Activated CD4-positive, alpha-beta T cell treated with anti-CD3 and anti-CD28 coated beads, Interleukin-2, amount 10 ng/mL, durations not matched to agents 24 days and 14 days (primary cell): Measurements from ENCODE around the gene PAK5. TPM values are rescaled to one million over a fixed set of nuclear protein-coding genes. Genes with fewer than 3 reads are reported as not detected.

Experiments used
- DNase-seq: peaks from one replicate; pipeline ENCODE4 v3.0.0; 2022
- H3K27ac Mint-ChIP-seq: one replicate; pipeline ENCODE4 v1.8.0; 2022; ENCODE audit warnings: mild to moderate bottlenecking, mixed read lengths
- H3K27me3 Mint-ChIP-seq: one replicate; pipeline ENCODE4 v1.8.0; 2022; ENCODE audit warnings: mixed read lengths
- H3K36me3 Mint-ChIP-seq: one replicate; pipeline ENCODE4 v1.8.0; 2022; ENCODE audit warnings: low read depth, mild to moderate bottlenecking, mixed read lengths
- H3K4me1 Mint-ChIP-seq: one replicate; pipeline ENCODE4 v1.8.0; 2021; ENCODE audit warnings: mixed read lengths
- H3K4me3 Mint-ChIP-seq: one replicate; pipeline ENCODE4 v1.8.0; 2022; ENCODE audit warnings: mild to moderate bottlenecking, moderate library complexity, mixed read lengths
- H3K9me3 Mint-ChIP-seq: one replicate; pipeline ENCODE4 v1.8.0; 2021; ENCODE audit warnings: mixed read lengths
- intact Hi-C: fragments of 100-400 bp; cut with micrococcal nuclease; formaldehyde crosslinking; loops from one replicate; pipeline ENCODE4 v1.15.1; 2023
- total RNA-seq: library from RNA; stranded (reverse); gene quantifications from 2 replicates; pipeline ENCODE4 v1.2.3, GENCODE V29; 2022

The PAK5 gene
- total RNA-seq, 1 donor from 2014 or later: not detected

GRCh38 chr20:9817654-9818053, 21.2 kb downstream of the PAK5 start:
- Mint-ChIP-seq H3K4me3 (no peak overlapping the region), H3K27me3 (no peaks in the 10 kb centered on the region), H3K36me3 (no peaks in the 10 kb centered on the region), H3K9me3 (no peaks in the 10 kb centered on the region), H3K27ac (no peak overlapping the region), H3K4me1 (no peaks in the 10 kb centered on the region)
- intact Hi-C loops: no loop called here
- no peak for DNase-seq

DNA sequence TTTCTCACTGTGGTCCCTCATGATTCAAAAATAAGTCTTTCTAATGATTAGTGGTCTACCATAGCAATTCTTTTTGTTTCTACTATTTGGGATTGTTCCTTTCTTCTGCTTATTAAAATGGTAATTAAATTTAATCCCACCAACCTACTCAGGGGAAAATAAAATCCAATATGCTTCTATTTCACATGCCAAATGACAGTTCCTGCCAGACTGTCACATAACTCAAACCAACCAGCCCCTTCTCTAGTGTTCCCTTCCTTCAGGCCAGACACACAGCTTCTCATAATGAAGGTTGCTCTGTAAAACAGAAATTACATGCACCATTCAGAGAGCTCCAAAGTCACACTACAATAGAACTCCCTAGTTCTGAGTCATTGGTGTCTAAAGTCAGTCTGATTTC, 23.2 kb downstream of the PAK5 start:
- Mint-ChIP-seq H3K9me3 (no peaks in the 10 kb centered on the region), H3K27ac (no peak overlapping the region), H3K4me1 (no peaks in the 10 kb centered on the region), H3K36me3 (no peaks in the 10 kb centered on the region), H3K4me3 (no peak overlapping the region), H3K27me3 (no peaks in the 10 kb centered on the region)
- no peak for DNase-seq
- intact Hi-C loops: no loop called here

DNA sequence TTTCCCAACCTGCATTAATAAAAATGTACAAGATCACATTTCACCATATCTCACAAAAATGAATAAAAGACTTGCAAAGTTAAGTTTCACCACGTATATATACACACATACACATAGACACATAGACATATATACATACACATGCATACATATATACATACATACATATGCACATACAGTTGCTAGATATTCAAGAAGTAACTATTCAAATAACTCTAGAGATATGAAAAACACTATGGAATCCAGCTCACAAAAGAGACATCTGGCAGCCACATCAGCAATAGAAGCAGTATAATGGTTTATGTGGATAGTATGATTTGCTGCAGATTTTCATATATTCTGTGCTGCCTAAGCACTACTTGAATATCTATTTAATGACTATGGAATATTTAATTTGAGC, 28.1 kb downstream of the PAK5 start:
- Mint-ChIP-seq H3K27me3 (no peaks in the 10 kb centered on the region), H3K4me1 (no peaks in the 10 kb centered on the region), H3K4me3 (no peak overlapping the region), H3K36me3 (no peaks in the 10 kb centered on the region), H3K9me3 (no peaks in the 10 kb centered on the region), H3K27ac (no peak overlapping the region)
- DNase-seq: no peak
- intact Hi-C loops: no loop called here

GRCh38 chr20:9809271-9809670, 29.6 kb downstream of the PAK5 start:
- Mint-ChIP-seq H3K36me3 (no peaks in the 10 kb centered on the region), H3K4me3 (no peak overlapping the region), H3K9me3 (no peaks in the 10 kb centered on the region), H3K27me3 (no peaks in the 10 kb centered on the region), H3K27ac (no peak overlapping the region), H3K4me1 (no peaks in the 10 kb centered on the region)
- intact Hi-C loops: no loop called here
- no peak for DNase-seq

GRCh38 chr20:9808166-9808565, 30.7 kb downstream of the PAK5 start:
- Mint-ChIP-seq H3K9me3 (no peaks in the 10 kb centered on the region), H3K4me1 (no peaks in the 10 kb centered on the region)

DNA sequence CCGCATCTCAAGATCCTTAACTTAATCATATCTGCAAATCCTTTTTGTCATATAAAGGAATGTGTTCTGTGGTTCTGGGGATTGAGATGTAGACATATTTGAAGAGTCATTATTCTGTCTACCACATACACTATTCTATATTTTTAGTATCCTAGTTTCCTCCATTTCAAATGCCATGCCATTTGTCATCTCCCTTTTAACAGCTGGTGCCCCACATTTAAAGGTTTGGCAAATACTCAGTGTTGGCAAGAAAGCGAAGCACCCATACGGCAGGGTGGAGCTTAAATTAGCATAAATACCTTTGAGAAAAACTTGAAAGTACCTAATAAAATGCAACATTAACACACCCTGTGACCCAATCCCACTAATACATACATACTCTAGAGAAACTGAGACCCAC, 31.7 kb downstream of the PAK5 start:
- H3K27me3 Mint-ChIP-seq: no peaks in the 10 kb centered on the region
- no peaks in the 10 kb centered on the region for H3K36me3 Mint-ChIP-seq
- no peak overlapping the region for H3K27ac Mint-ChIP-seq
- DNase-seq: no peak
- no peak overlapping the region for H3K4me3 Mint-ChIP-seq
- H3K9me3 Mint-ChIP-seq: no peaks in the 10 kb centered on the region
- no peaks in the 10 kb centered on the region for H3K4me1 Mint-ChIP-seq
- intact Hi-C loops: no loop called here

More at GRCh38 chr20:9808166-9808565, 30.7 kb downstream of the PAK5 start:
- Mint-ChIP-seq H3K4me3 (no peak overlapping the region), H3K36me3 (no peaks in the 10 kb centered on the region), H3K27me3 (no peaks in the 10 kb centered on the region), H3K27ac (no peak overlapping the region)
- intact Hi-C loops: no loop called here
- DNase-seq: no peak

GRCh38 chr20:9800421-9800820, 38.5 kb downstream of the PAK5 start:
- Mint-ChIP-seq H3K4me3 (no peak overlapping the region), H3K27ac (no peak overlapping the region), H3K36me3 (no peaks in the 10 kb centered on the region), H3K27me3 (no peaks in the 10 kb centered on the region), H3K4me1 (no peaks in the 10 kb centered on the region), H3K9me3 (no peaks in the 10 kb centered on the region)
- intact Hi-C loops: no loop called here
- no peak for DNase-seq

DNA sequence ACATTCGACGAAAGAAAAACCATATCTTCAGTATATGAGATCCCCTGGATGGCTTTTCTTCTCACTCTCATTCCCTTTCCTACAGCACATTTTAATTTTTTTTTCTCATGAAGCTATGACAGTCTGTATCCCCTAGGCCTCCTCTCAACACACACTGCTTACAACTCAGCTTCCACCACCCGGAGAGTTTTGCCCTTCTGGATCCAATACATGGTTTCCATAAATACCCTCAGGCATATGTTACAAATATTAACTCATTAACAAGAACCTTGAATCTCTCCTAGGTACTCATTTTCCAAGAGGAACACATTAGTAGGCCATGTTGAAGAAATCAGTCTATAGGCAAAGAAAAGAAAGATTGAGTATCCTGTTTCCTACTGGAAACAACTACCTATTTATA, 44.0 kb downstream of the PAK5 start:
- no peak overlapping the region for H3K27ac Mint-ChIP-seq

GRCh38 chr20:9792674-9793073, 46.2 kb downstream of the PAK5 start:
- no peaks in the 10 kb centered on the region for H3K36me3 Mint-ChIP-seq
- H3K9me3 Mint-ChIP-seq: no peaks in the 10 kb centered on the region
- no peaks in the 10 kb centered on the region for H3K27me3 Mint-ChIP-seq
- H3K27ac Mint-ChIP-seq: no peak overlapping the region
- no peak for DNase-seq
- intact Hi-C loops: no loop called here
- H3K4me3 Mint-ChIP-seq: no peak overlapping the region
- H3K4me1 Mint-ChIP-seq: no peaks in the 10 kb centered on the region

More for the DNA sequence above, 44.0 kb downstream of the PAK5 start:
- H3K36me3 Mint-ChIP-seq: no peaks in the 10 kb centered on the region
- no peaks in the 10 kb centered on the region for H3K9me3 Mint-ChIP-seq
- intact Hi-C loops: no loop called here
- H3K27me3 Mint-ChIP-seq: no peaks in the 10 kb centered on the region
- H3K4me1 Mint-ChIP-seq: no peaks in the 10 kb centered on the region
- DNase-seq: no peak
- no peak overlapping the region for H3K4me3 Mint-ChIP-seq

GRCh38 chr20:9789131-9789530, 49.7 kb downstream of the PAK5 start:
- DNase-seq: no peak
- no peaks in the 10 kb centered on the region for H3K4me1 Mint-ChIP-seq
- intact Hi-C loops: no loop called here
- no peaks in the 10 kb centered on the region for H3K27me3 Mint-ChIP-seq
- H3K9me3 Mint-ChIP-seq: no peaks in the 10 kb centered on the region
- no peaks in the 10 kb centered on the region for H3K36me3 Mint-ChIP-seq
- no peak overlapping the region for H3K4me3 Mint-ChIP-seq
- H3K27ac Mint-ChIP-seq: no peak overlapping the region

DNA sequence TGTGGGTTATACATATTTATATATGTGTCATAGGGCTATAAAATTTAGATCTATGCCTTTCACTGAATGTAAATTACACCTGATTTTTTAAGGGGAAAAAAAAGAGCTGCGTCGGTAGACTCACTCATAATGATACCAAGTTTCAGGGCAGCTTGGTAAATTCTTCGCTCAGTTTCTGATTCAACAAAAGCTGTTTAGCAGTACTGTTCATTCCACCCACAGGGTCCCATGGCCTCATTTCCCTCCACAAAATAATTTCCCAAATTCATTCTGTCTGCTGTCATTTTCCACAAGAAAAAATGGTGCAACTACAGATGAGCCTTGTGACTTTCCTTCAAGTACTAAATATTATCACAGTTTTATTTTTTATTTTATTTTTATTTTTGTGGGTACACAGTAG, 63.7 kb downstream of the PAK5 start:
- Mint-ChIP-seq H3K4me3 (no peak overlapping the region), H3K9me3 (no peaks in the 10 kb centered on the region), H3K36me3 (no peaks in the 10 kb centered on the region), H3K27me3 (no peaks in the 10 kb centered on the region), H3K27ac (no peak overlapping the region), H3K4me1 (no peaks in the 10 kb centered on the region)
- intact Hi-C loops: no loop called here
- no peak for DNase-seq

DNA sequence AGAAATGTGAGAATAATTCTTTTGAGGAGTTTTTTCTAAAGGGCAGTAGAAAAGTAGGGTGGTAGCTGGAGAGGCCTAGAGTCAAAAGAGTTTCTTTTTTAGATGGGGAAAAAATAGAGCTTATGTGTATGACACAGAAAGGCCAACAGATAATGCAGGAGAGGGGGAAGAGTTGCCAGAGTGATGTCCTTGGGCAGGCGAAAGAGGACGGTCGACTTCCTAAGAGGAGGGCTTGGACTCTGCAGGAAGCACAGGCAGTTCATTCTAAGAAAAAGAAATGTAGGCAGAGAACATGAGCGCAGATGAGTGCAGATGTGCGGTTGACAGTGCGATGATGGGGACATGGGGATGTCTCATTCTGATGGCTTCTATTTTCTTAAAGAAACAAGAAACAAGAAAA, 68.9 kb downstream of the PAK5 start:
- Mint-ChIP-seq H3K27me3 (no peaks in the 10 kb centered on the region), H3K36me3 (no peaks in the 10 kb centered on the region), H3K9me3 (no peaks in the 10 kb centered on the region), H3K4me3 (no peak overlapping the region), H3K4me1 (no peaks in the 10 kb centered on the region), H3K27ac (no peak overlapping the region)
- intact Hi-C loops: no loop called here
- no peak for DNase-seq

- DNase-seq: no peak
- intact Hi-C loops: no loop called here
- Mint-ChIP-seq H3K36me3 (no peaks in the 10 kb centered on the region), H3K9me3 (no peaks in the 10 kb centered on the region), H3K27ac (no peak overlapping the region), H3K4me3 (no peak overlapping the region), H3K27me3 (no peaks in the 10 kb centered on the region), H3K4me1 (no peaks in the 10 kb centered on the region)
These were observed 77.4 kb downstream of the PAK5 start for GRCh38 chr20:9761476-9761875.

- no peaks in the 10 kb centered on the region for H3K9me3 Mint-ChIP-seq
- no peaks in the 10 kb centered on the region for H3K4me1 Mint-ChIP-seq
- DNase-seq: no peak
- H3K27ac Mint-ChIP-seq: no peak overlapping the region
- intact Hi-C loops: no loop called here
- no peaks in the 10 kb centered on the region for H3K36me3 Mint-ChIP-seq
- H3K27me3 Mint-ChIP-seq: no peaks in the 10 kb centered on the region
- no peak overlapping the region for H3K4me3 Mint-ChIP-seq
These were observed 79.5 kb downstream of the PAK5 start for GRCh38 chr20:9759392-9759791.

GRCh38 chr20:9758752-9759151, 80.1 kb downstream of the PAK5 start:
- H3K9me3 Mint-ChIP-seq: no peaks in the 10 kb centered on the region

More at GRCh38 chr20:9758752-9759151, 80.1 kb downstream of the PAK5 start:
- intact Hi-C loops: no loop called here
- Mint-ChIP-seq H3K27me3 (no peaks in the 10 kb centered on the region), H3K27ac (no peak overlapping the region), H3K4me1 (no peaks in the 10 kb centered on the region), H3K4me3 (no peak overlapping the region), H3K36me3 (no peaks in the 10 kb centered on the region)
- DNase-seq: no peak
